HAP-1 (cell line): ENCODE measurements around the gene TRIP12.
"Not testable (repeated sequence)": the region's sequence is repeated elsewhere in the genome, so short reads cannot be mapped to it uniquely, and the experiment has no call there.

Source experiments
- DNase-seq, 2 experiments: peaks; one replicate each; pipeline ENCODE4 v3.0.0-alpha.2; 2016 to 2020; ENCODE audit warnings: low spot score in 2 of 2
- H3K27me3 ChIP-seq: fragments of 250-450 bp; sonication (Bioruptor Pico); 2 replicates; pipeline ENCODE4 v1.5.1; 2020; ENCODE audit warnings: low read depth, mild to moderate bottlenecking, moderate library complexity
- H3K36me3 ChIP-seq: fragments of 250-450 bp; sonication (Bioruptor Pico); replicated peaks from 2 replicates; pipeline ENCODE4 v1.5.1; 2020; ENCODE audit warnings: mild to moderate bottlenecking
- H3K4me1 ChIP-seq: fragments of 250-450 bp; sonication (Bioruptor Pico); 2 replicates; pipeline ENCODE4 v1.5.1; 2020; ENCODE audit warnings: mild to moderate bottlenecking
- H3K4me3 ChIP-seq: fragments of 250-450 bp; sonication (Bioruptor Pico); 2 replicates; pipeline ENCODE4 v1.5.1; 2020; ENCODE audit warnings: mild to moderate bottlenecking, moderate library complexity
- H3K9me3 ChIP-seq: fragments of 250-450 bp; sonication (Bioruptor Pico); 2 replicates; pipeline ENCODE4 v1.5.1; 2020; ENCODE audit warnings: mild to moderate bottlenecking, moderate library complexity
- in situ Hi-C: fragments of 300-500 bp; cut with MboI; formaldehyde crosslinking; loops from 3 replicates; pipeline ENCODE4 v1.14.3; 2020; ENCODE audit warnings: low sequenced_read_pairs, inconsistent platforms, mixed read lengths

The TRIP12 gene

DNA sequence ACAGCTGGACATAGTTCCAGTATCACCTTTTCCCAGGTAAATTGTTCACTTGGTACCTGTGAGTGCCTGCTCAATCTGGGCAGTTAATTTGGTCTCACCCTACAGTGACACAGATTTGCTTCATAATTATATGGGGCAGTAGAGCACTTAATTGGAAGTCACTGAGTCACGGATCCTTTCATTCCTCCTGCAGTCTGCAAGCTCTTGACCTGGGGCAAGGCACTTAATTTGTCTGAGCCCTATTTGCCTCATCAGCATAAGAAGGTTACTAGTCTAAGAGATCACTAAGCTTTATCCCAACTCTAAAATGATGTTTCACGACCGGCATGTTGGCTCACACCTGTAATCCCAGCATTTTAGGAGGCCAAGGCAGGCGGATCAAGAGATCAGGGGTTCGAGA lies 9.4 kb upstream of the TRIP12 start:
- in situ Hi-C loops = no loop called here
- Histone ChIP-seq H3K4me3 (no peak overlapping the region), H3K36me3 (no peaks in the 10 kb centered on the region), H3K27me3 (no peaks in the 10 kb centered on the region), H3K9me3 (no peaks in the 10 kb centered on the region), H3K4me1 (peaks cover 11% of the 10 kb centered on the region)
- no peak for DNase-seq

- in situ Hi-C loops = no loop called here
- DNase-seq = no peak
- no peaks in the 10 kb centered on the region for H3K9me3 ChIP-seq
These were observed 8.8 kb upstream of the TRIP12 start for GRCh38 chr2:229930656-229931055.

GRCh38 chr2:229927817-229928321 lies 6.1 kb upstream of the TRIP12 start:
- no peak for DNase-seq
- Histone ChIP-seq H3K4me1 (peaks cover 14% of the 10 kb centered on the region), H3K36me3 (no peaks in the 10 kb centered on the region), H3K27me3 (no peaks in the 10 kb centered on the region), H3K9me3 (no peaks in the 10 kb centered on the region), H3K4me3 (no peak overlapping the region)
- in situ Hi-C loops = no loop called here

More at GRCh38 chr2:229930656-229931055, 8.8 kb upstream of the TRIP12 start:
- Histone ChIP-seq H3K4me3 (no peak overlapping the region), H3K36me3 (no peaks in the 10 kb centered on the region), H3K4me1 (peaks cover 11% of the 10 kb centered on the region), H3K27me3 (no peaks in the 10 kb centered on the region)

- peaks cover 14% of the 10 kb centered on the region for H3K4me1 ChIP-seq
- in situ Hi-C loops = no loop called here
- no peaks in the 10 kb centered on the region for H3K27me3 ChIP-seq
- H3K4me3 ChIP-seq = no peak overlapping the region
- H3K36me3 ChIP-seq = no peaks in the 10 kb centered on the region
- H3K9me3 ChIP-seq = no peaks in the 10 kb centered on the region
- no peak for DNase-seq
These were observed 3.4 kb upstream of the TRIP12 start for GRCh38 chr2:229925201-229925600.

DNA sequence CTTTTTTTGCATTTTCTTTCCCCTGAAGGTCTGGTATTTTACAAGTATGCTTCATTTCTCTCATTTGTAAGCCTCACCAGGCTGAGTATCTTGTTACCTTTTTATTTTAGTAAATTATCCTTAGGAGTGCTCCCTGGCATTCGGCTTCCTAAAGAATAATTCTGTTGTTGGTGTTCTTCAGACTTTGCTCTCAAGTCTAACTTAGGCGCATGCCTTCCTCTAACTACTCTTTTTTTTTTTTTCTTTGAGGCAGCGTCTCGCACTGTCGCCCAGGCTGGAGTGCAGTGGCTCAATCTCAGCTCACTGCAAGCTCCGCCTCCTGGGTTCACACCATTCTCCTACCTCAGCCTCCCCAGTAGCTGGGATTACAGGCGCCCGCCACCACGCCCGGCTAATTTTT lies 2.7 kb upstream of the TRIP12 start:
- peaks cover 14% of the 10 kb centered on the region for H3K4me1 ChIP-seq
- DNase-seq, in situ Hi-C loops, H3K36me3 ChIP-seq, H3K4me3 ChIP-seq, H3K27me3 ChIP-seq, H3K9me3 ChIP-seq: not testable (repeated sequence)

DNA sequence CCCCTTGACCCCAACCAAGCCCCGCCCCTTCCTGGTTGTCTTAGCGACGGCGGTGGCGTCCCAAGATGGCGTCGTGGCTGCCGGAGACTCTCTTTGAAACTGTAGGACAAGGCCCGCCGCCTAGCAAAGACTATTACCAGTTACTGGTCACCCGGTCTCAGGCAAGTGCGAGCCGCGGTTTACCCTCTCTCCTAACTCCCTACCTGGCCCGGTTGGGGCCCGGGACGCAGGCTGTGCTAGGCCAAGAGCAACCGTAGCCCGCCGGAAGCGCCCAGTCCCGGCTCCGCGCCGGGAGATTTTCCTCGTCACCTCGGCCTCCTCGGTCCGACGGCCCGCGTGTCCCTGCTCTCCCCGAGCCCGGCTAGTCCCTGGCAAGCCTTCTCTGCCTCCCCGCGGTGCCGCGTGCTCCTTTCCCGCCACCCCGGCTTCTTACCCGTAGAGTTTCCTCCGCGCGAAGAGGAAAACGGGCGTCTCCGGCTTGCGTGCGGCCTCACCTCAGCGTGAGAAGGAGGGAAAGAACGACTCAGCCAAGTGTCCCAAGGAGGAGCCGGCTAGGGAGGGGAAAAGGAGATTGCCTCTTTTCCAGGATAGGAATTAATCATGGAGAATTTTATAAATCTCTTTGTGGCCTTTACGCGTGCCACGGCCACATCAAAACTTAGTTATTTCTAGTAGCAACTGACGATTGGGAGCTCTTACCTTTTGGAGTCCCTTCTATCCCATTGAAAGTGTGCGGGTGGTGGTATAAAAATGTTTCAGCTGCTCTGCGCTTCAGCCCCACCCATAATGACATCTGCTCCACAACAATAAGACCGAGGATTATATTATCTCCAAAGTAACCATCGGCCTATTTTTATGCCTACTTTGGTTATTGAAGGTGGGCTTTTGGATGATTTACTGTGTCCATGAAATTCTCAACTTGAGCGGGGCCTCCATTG lies 909 bp upstream of the TRIP12 start, which contains the start of gene FBXO36:
Gene FBXO36, plus strand, starts transcription at position 55 of the 938 bp plus-strand sequence. Its CDS starts 11 bp downstream, at position 66.
- Histone ChIP-seq H3K9me3 (no peaks in the 10 kb centered on the region), H3K27me3 (no peaks in the 10 kb centered on the region), H3K36me3 (peaks cover 6% of the 10 kb centered on the region), H3K4me3 (peak within 1 kb of the TSS; percentile 80), H3K4me1 (peaks cover 9% of the 10 kb centered on the region)
- peak; percentile 77 to 92 for DNase-seq
- in situ Hi-C loops = no loop called here

DNA sequence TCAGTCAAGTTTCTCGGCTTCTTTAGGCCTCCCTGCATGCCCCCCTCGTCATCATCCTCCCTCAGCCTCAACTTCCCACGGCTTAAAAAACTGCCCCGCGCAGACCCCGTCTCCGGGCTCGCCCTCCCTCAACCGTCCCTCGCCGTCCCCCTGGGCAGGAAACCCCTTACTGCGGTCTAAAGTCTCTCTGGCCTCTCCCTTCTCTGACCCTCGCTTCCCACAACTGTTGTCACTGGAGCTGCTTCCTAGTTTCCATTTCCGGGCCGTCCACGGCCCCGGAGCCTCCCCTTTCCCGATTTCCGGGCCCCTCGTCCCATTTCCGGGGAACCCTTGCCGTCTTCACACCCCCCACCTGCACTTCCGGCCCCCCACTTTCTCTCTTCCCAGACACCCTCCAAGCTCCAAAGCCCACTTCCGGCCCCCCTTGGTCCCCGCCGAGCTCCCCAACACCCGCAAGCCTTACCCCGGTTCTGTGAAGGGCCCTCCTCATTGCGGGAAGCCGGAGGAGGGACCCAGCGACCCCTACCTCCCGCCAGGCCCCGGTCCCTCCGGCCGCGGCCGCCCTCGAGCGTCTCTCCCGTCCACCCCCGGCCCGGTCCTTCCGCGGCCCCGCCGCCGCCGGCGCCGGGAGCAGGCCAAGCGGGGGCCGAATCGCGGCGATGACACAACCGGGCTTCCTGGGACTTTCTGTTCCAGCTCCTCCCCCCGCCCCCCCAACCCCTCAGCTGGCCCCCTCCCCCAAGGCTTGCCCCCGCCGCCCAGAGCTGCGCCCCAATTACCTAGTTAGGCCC lies 513 bp downstream of the TRIP12 start:
- Histone ChIP-seq H3K36me3 (peaks cover 9% of the 10 kb centered on the region), H3K27me3 (no peaks in the 10 kb centered on the region), H3K4me1 (0 out of 2 replicates have a peak, but pooled peaks cover 3% of the 10 kb centered on the region), H3K4me3 (peak overlapping the region; percentile 80), H3K9me3 (no peaks in the 10 kb centered on the region)
- in situ Hi-C loops = no loop called here
- DNase-seq = peak; percentile 61 to 74

GRCh38 chr2:229920011-229920641 lies 1.7 kb downstream of the TRIP12 start:
- in situ Hi-C loops = no loop called here

GRCh38 chr2:229917793-229918192 lies 4.0 kb downstream of the TRIP12 start:
- no peaks in the 10 kb centered on the region for H3K27me3 ChIP-seq
- peaks cover 6% of the 10 kb centered on the region for H3K4me1 ChIP-seq
- no peaks in the 10 kb centered on the region for H3K9me3 ChIP-seq
- in situ Hi-C loops = no loop called here
- H3K36me3 ChIP-seq = peaks cover 9% of the 10 kb centered on the region
- no peak overlapping the region for H3K4me3 ChIP-seq
- no peak for DNase-seq

More at GRCh38 chr2:229920011-229920641, 1.7 kb downstream of the TRIP12 start:
- no peaks in the 10 kb centered on the region for H3K27me3 ChIP-seq
- DNase-seq = peak; percentile 9 to 47
- H3K4me1 ChIP-seq = peaks cover 7% of the 10 kb centered on the region
- peak overlapping the region; percentile 80 for H3K4me3 ChIP-seq
- peaks cover 9% of the 10 kb centered on the region for H3K36me3 ChIP-seq
- no peaks in the 10 kb centered on the region for H3K9me3 ChIP-seq

GRCh38 chr2:229914171-229914570 lies 7.6 kb downstream of the TRIP12 start:
- Histone ChIP-seq H3K36me3 (peaks cover 9% of the 10 kb centered on the region), H3K9me3 (no peaks in the 10 kb centered on the region), H3K4me1 (peaks cover 29% of the 10 kb centered on the region), H3K27me3 (no peaks in the 10 kb centered on the region), H3K4me3 (no peak overlapping the region)
- in situ Hi-C loops = no loop called here
- no peak for DNase-seq

- no peaks in the 10 kb centered on the region for H3K9me3 ChIP-seq
- peaks cover 34% of the 10 kb centered on the region for H3K4me1 ChIP-seq
- H3K27me3 ChIP-seq = no peaks in the 10 kb centered on the region
- no peak overlapping the region for H3K4me3 ChIP-seq
- H3K36me3 ChIP-seq = peaks cover 12% of the 10 kb centered on the region
- peak; percentile 57 to 61 for DNase-seq
- in situ Hi-C loops = no loop called here
These were observed 10.9 kb downstream of the TRIP12 start for GRCh38 chr2:229910832-229911412.

DNA sequence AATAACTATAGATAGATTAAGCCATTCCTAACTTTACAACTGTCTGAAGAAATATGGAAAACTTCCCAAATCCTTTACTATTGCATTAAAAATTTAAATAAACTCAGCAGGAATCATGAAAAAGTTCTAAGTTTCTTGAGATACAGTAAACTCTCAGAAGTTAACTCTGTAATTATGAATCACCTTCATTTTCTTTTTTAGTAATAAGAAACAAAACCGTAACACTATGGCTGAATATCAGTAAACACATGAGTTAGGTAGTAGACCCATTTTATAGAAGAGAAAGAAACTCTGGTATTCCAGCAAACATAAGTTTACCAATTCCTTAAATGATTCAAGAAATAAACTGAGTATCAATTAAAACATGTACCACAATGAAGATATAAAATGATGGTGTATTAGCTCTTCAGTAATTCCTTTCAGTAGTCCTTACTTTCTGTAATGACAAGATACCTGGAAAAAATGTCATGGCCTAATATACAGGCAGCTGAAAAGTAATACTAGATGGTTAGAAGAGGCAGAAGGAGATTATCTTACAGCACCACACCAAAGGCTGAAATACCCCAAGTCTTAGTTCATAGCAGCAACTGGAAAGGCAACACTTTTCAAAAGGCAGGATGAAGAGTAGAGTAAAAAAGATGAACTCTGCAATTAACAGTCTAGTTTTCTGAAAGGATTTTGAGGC lies 11.5 kb downstream of the TRIP12 start:
- H3K27me3 ChIP-seq = no peaks in the 10 kb centered on the region
- in situ Hi-C loops = no loop called here
- peaks cover 34% of the 10 kb centered on the region for H3K4me1 ChIP-seq
- H3K36me3 ChIP-seq = peaks cover 12% of the 10 kb centered on the region
- no peak for DNase-seq
- H3K9me3 ChIP-seq = no peaks in the 10 kb centered on the region
- H3K4me3 ChIP-seq = no peak overlapping the region

GRCh38 chr2:229909090-229909489 lies 12.7 kb downstream of the TRIP12 start:
- peaks cover 35% of the 10 kb centered on the region for H3K4me1 ChIP-seq
- H3K27me3 ChIP-seq = no peaks in the 10 kb centered on the region
- no peaks in the 10 kb centered on the region for H3K9me3 ChIP-seq
- H3K4me3 ChIP-seq = no peak overlapping the region
- no peak for DNase-seq
- peaks cover 12% of the 10 kb centered on the region for H3K36me3 ChIP-seq
- in situ Hi-C loops = no loop called here
